ENCODE measurements around the gene HSPA12A.

- TF ChIP-seq HIC2 (CRISPR knock-in tag; IDR thresholded peaks at IDR 0.05; ENCODE audit: low read depth) (no peak), POLR2A (IDR thresholded peaks at IDR 0.05; ENCODE audit: insufficient read depth in 1 of 2, low read depth in 2 of 2, low read length in 2 of 2) (no peak), ZNF629 (CRISPR knock-in tag; conservative IDR thresholded peaks at IDR 0.05) (no peak)
These were observed 13.8 kb downstream of the HSPA12A start for GRCh38 chr10:116728526-116729096.
